SH-SY5Y (cell line): ENCODE measurements around the gene CDC20.

ENCODE experiments used
- GATA2 ChIP-seq: IDR thresholded peaks from 2 replicates; pipeline ENCODE4 v1.6.1; 2011; ENCODE audit warnings: mild to moderate bottlenecking, low read depth, low read length
- GATA3 ChIP-seq: IDR thresholded peaks from 2 replicates; pipeline ENCODE4 v1.6.1; 2011; ENCODE audit warnings: low read depth, mild to moderate bottlenecking, low read length, moderate library complexity

DNA sequence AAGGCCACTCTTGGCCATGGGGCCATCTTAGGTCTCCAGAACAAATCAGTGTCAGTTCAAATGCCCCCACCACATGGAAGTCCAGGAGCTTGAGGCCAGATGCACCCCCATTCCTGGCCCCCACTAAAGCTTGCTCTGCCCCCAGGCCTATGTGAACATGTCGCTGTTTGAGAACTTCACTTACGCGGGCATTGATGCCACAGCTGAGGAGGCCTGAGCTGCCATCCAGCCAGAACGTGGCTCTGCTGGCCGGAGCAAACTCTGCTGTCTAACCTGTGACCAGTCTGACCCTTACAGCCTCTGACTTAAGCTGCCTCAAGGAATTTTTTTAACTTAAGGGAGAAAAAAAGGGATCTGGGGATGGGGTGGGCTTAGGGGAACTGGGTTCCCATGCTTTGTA lies 36.3 kb upstream of the CDC20 start:
- TF ChIP-seq GATA2 (no peak), GATA3 (no peak)
